ENCODE measurements around the gene ZNF333.

ZNF333 gene

GRCh38 chr19:14715841-14716240 lies 26.0 kb downstream of the ZNF333 start:
- H3K4me1 ChIP-seq (ENCODE audit: control insufficient read depth, insufficient read depth, low read length), result no peaks in the 10 kb centered on the region
- no peak overlapping the region for H3K9ac ChIP-seq (ENCODE audit: low read length)
- peaks cover 48% of the 10 kb centered on the region for H3K36me3 ChIP-seq (ENCODE audit: control insufficient read depth, insufficient read depth, low read length)
- H3K4me3 ChIP-seq (ENCODE audit: low read length), result no peak overlapping the region
- H3K27me3 ChIP-seq (ENCODE audit: control insufficient read depth, insufficient read depth, low read length), result no peaks in the 10 kb centered on the region
- no peak overlapping the region for H3K27ac ChIP-seq (ENCODE audit: low read depth, low read length)

GRCh38 chr19:14718522-14719116 lies 28.8 kb downstream of the ZNF333 start:
- Histone ChIP-seq H3K9ac (ENCODE audit: low read length) (no peak overlapping the region), H3K27ac (ENCODE audit: low read depth, low read length) (no peak overlapping the region), H3K4me1 (ENCODE audit: control insufficient read depth, insufficient read depth, low read length) (no peaks in the 10 kb centered on the region), H3K36me3 (ENCODE audit: control insufficient read depth, insufficient read depth, low read length) (peaks cover 46% of the 10 kb centered on the region), H3K27me3 (ENCODE audit: control insufficient read depth, insufficient read depth, low read length) (no peaks in the 10 kb centered on the region), H3K4me3 (ENCODE audit: low read length) (peak overlapping the region; percentile 12)

GRCh38 chr19:14719162-14719561 lies 29.3 kb downstream of the ZNF333 start:
- H3K27ac ChIP-seq (ENCODE audit: low read depth, low read length), result no peak overlapping the region
- peaks cover 47% of the 10 kb centered on the region for H3K36me3 ChIP-seq (ENCODE audit: control insufficient read depth, insufficient read depth, low read length)
- no peaks in the 10 kb centered on the region for H3K27me3 ChIP-seq (ENCODE audit: control insufficient read depth, insufficient read depth, low read length)
- no peaks in the 10 kb centered on the region for H3K4me1 ChIP-seq (ENCODE audit: control insufficient read depth, insufficient read depth, low read length)
- H3K9ac ChIP-seq (ENCODE audit: low read length), result no peak overlapping the region
- no peak overlapping the region for H3K4me3 ChIP-seq (ENCODE audit: low read length)

GRCh38 chr19:14722127-14722526 lies 32.3 kb downstream of the ZNF333 start:
- Histone ChIP-seq H3K27me3 (ENCODE audit: control insufficient read depth, insufficient read depth, low read length) (no peaks in the 10 kb centered on the region), H3K27ac (ENCODE audit: low read depth, low read length) (no peak overlapping the region), H3K36me3 (ENCODE audit: control insufficient read depth, insufficient read depth, low read length) (peaks cover 23% of the 10 kb centered on the region), H3K4me3 (ENCODE audit: low read length) (no peak overlapping the region), H3K9ac (ENCODE audit: low read length) (no peak overlapping the region), H3K4me1 (ENCODE audit: control insufficient read depth, insufficient read depth, low read length) (no peaks in the 10 kb centered on the region)

GRCh38 chr19:14728595-14728994 lies 38.7 kb downstream of the ZNF333 start:
- Histone ChIP-seq H3K9ac (ENCODE audit: low read length) (no peak overlapping the region), H3K4me1 (ENCODE audit: control insufficient read depth, insufficient read depth, low read length) (no peaks in the 10 kb centered on the region), H3K4me3 (ENCODE audit: low read length) (no peak overlapping the region), H3K36me3 (ENCODE audit: control insufficient read depth, insufficient read depth, low read length) (peaks cover 5% of the 10 kb centered on the region), H3K27ac (ENCODE audit: low read depth, low read length) (no peak overlapping the region), H3K27me3 (ENCODE audit: control insufficient read depth, insufficient read depth, low read length) (no peaks in the 10 kb centered on the region)

- Histone ChIP-seq H3K4me1 (ENCODE audit: control insufficient read depth, insufficient read depth, low read length) (no peaks in the 10 kb centered on the region), H3K27me3 (ENCODE audit: control insufficient read depth, insufficient read depth, low read length) (no peaks in the 10 kb centered on the region), H3K36me3 (ENCODE audit: control insufficient read depth, insufficient read depth, low read length) (no peaks in the 10 kb centered on the region), H3K27ac (ENCODE audit: low read depth, low read length) (no peak overlapping the region), H3K9ac (ENCODE audit: low read length) (no peak overlapping the region), H3K4me3 (ENCODE audit: low read length) (no peak overlapping the region)
These were observed 41.4 kb downstream of the ZNF333 start for GRCh38 chr19:14731200-14731599.

- Histone ChIP-seq H3K9ac (ENCODE audit: low read length) (no peak overlapping the region), H3K27ac (ENCODE audit: low read depth, low read length) (no peak overlapping the region), H3K27me3 (ENCODE audit: control insufficient read depth, insufficient read depth, low read length) (no peaks in the 10 kb centered on the region), H3K36me3 (ENCODE audit: control insufficient read depth, insufficient read depth, low read length) (no peaks in the 10 kb centered on the region), H3K4me3 (ENCODE audit: low read length) (no peak overlapping the region), H3K4me1 (ENCODE audit: control insufficient read depth, insufficient read depth, low read length) (no peaks in the 10 kb centered on the region)
These were observed 42.7 kb downstream of the ZNF333 start for GRCh38 chr19:14732510-14732909.

- H3K27ac ChIP-seq (ENCODE audit: low read depth, low read length), result no peak overlapping the region
- no peak overlapping the region for H3K9ac ChIP-seq (ENCODE audit: low read length)
- no peaks in the 10 kb centered on the region for H3K27me3 ChIP-seq (ENCODE audit: control insufficient read depth, insufficient read depth, low read length)
- no peaks in the 10 kb centered on the region for H3K36me3 ChIP-seq (ENCODE audit: control insufficient read depth, insufficient read depth, low read length)
- H3K4me1 ChIP-seq (ENCODE audit: control insufficient read depth, insufficient read depth, low read length), result no peaks in the 10 kb centered on the region
- no peak overlapping the region for H3K4me3 ChIP-seq (ENCODE audit: low read length)
These were observed 43.7 kb downstream of the ZNF333 start for GRCh38 chr19:14733574-14733973.

GRCh38 chr19:14735915-14736314 lies 46.1 kb downstream of the ZNF333 start:
- H3K36me3 ChIP-seq (ENCODE audit: control insufficient read depth, insufficient read depth, low read length), result no peaks in the 10 kb centered on the region
- no peaks in the 10 kb centered on the region for H3K4me1 ChIP-seq (ENCODE audit: control insufficient read depth, insufficient read depth, low read length)
- H3K4me3 ChIP-seq (ENCODE audit: low read length), result no peak overlapping the region

GRCh38 chr19:14746886-14747285 lies 57.0 kb downstream of the ZNF333 start:
- Histone ChIP-seq H3K27ac (ENCODE audit: low read depth, low read length) (no peak overlapping the region), H3K4me3 (ENCODE audit: low read length) (no peak overlapping the region), H3K27me3 (ENCODE audit: control insufficient read depth, insufficient read depth, low read length) (no peaks in the 10 kb centered on the region), H3K4me1 (ENCODE audit: control insufficient read depth, insufficient read depth, low read length) (no peaks in the 10 kb centered on the region), H3K9ac (ENCODE audit: low read length) (no peak overlapping the region), H3K36me3 (ENCODE audit: control insufficient read depth, insufficient read depth, low read length) (no peaks in the 10 kb centered on the region)

More at GRCh38 chr19:14735915-14736314, 46.1 kb downstream of the ZNF333 start:
- Histone ChIP-seq H3K9ac (ENCODE audit: low read length) (no peak overlapping the region), H3K27ac (ENCODE audit: low read depth, low read length) (no peak overlapping the region), H3K27me3 (ENCODE audit: control insufficient read depth, insufficient read depth, low read length) (no peaks in the 10 kb centered on the region)

- Histone ChIP-seq H3K27ac (ENCODE audit: low read depth, low read length) (no peak overlapping the region), H3K4me1 (ENCODE audit: control insufficient read depth, insufficient read depth, low read length) (no peaks in the 10 kb centered on the region), H3K27me3 (ENCODE audit: control insufficient read depth, insufficient read depth, low read length) (no peaks in the 10 kb centered on the region), H3K36me3 (ENCODE audit: control insufficient read depth, insufficient read depth, low read length) (no peaks in the 10 kb centered on the region), H3K4me3 (ENCODE audit: low read length) (no peak overlapping the region), H3K9ac (ENCODE audit: low read length) (no peak overlapping the region)
These were observed 58.8 kb downstream of the ZNF333 start for GRCh38 chr19:14748601-14749000.

GRCh38 chr19:14758816-14759215 lies 69.0 kb downstream of the ZNF333 start:
- Histone ChIP-seq H3K4me3 (ENCODE audit: low read length) (no peak overlapping the region), H3K27ac (ENCODE audit: low read depth, low read length) (no peak overlapping the region), H3K36me3 (ENCODE audit: control insufficient read depth, insufficient read depth, low read length) (no peaks in the 10 kb centered on the region), H3K4me1 (ENCODE audit: control insufficient read depth, insufficient read depth, low read length) (no peaks in the 10 kb centered on the region), H3K9ac (ENCODE audit: low read length) (no peak overlapping the region), H3K27me3 (ENCODE audit: control insufficient read depth, insufficient read depth, low read length) (no peaks in the 10 kb centered on the region)

- Histone ChIP-seq H3K27ac (ENCODE audit: low read depth, low read length) (no peak overlapping the region), H3K4me1 (ENCODE audit: control insufficient read depth, insufficient read depth, low read length) (no peaks in the 10 kb centered on the region), H3K9ac (ENCODE audit: low read length) (no peak overlapping the region), H3K4me3 (ENCODE audit: low read length) (no peak overlapping the region), H3K27me3 (ENCODE audit: control insufficient read depth, insufficient read depth, low read length) (no peaks in the 10 kb centered on the region), H3K36me3 (ENCODE audit: control insufficient read depth, insufficient read depth, low read length) (no peaks in the 10 kb centered on the region)
These were observed 71.8 kb downstream of the ZNF333 start for GRCh38 chr19:14761607-14762006.
